Measurements from ENCODE around the gene BLVRB.

BLVRB gene

DNA sequence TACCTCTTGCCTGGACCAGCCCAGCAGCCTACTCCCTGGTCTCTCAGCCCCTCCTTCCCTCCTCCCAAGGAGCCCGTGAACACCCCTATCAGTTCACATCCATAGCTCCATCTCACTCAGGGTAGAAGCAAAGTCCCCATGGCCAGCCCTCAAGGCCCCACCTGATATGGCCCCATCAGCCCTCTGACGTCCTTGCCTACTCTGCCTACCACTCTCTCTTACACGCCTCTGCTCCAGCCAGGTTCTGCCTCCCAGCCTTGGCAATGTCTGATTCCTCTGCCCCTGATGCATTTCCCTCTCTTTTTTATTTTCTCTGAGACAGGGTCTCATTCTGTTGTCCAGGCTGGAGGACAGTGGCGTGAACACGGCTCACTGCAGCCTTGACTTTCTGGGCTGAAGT, 13.5 kb downstream of the BLVRB start:
- no peak for DNase-seq (ENCODE audit: low read depth, low spot score)

DNA sequence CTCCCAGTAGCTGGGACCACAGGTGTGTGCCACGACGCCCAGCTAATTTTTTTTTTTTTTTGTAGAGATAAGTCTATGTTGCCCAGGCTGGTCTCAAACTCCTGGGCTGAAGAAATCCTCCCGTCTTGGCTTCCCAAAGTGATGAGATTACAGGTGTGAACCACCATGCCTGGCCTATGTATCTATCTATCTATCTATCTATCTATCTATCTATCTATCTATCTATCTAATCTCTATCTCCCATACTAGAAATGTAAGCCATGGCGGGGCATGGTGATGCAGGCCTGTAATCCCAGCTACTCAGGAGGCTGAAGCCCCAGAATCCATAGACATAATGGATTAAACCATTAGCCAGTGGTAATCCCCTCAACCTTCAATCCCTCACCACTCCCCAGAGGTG, 14.9 kb downstream of the BLVRB start:
- TF ChIP-seq, protein P1, sequence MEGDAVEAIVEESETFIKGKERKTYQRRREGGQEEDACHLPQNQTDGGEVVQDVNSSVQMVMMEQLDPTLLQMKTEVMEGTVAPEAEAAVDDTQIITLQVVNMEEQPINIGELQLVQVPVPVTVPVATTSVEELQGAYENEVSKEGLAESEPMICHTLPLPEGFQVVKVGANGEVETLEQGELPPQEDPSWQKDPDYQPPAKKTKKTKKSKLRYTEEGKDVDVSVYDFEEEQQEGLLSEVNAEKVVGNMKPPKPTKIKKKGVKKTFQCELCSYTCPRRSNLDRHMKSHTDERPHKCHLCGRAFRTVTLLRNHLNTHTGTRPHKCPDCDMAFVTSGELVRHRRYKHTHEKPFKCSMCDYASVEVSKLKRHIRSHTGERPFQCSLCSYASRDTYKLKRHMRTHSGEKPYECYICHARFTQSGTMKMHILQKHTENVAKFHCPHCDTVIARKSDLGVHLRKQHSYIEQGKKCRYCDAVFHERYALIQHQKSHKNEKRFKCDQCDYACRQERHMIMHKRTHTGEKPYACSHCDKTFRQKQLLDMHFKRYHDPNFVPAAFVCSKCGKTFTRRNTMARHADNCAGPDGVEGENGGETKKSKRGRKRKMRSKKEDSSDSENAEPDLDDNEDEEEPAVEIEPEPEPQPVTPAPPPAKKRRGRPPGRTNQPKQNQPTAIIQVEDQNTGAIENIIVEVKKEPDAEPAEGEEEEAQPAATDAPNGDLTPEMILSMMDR (IDR thresholded peaks at IDR 0.05; ENCODE audit: low read depth, low read length), result no peak
- in situ Hi-C loops (cut with HindIII; ENCODE audit: low sequenced_read_pairs), result no loop called here

More for the DNA sequence above, 13.5 kb downstream of the BLVRB start:
- in situ Hi-C loops (cut with HindIII; ENCODE audit: low sequenced_read_pairs), result no loop called here
- TF ChIP-seq, protein P1 (IDR thresholded peaks at IDR 0.05; ENCODE audit: low read depth, low read length), result no peak
- H3K4me3 ChIP-seq (ENCODE audit: low read depth, low read length), result no peak overlapping the region

DNA sequence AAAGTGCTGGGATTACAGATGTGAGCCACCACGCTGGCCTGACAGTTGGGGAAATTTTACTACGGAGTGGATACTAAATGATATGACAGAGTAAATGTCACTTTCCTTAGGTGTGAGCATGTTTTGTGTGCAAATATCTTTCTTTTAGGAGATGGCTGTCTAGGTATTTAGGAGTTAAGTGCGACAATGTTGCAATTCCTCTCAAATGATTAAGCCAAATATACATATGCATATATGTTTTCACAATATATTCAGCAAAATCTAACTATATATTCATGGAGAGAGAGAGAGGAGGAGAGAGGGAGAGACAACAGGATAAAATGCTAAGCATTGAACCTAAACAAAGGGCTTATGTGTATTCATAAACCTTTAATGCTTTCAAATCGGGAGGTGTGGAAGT, 16.0 kb downstream of the BLVRB start:
- TF ChIP-seq, protein P1 (IDR thresholded peaks at IDR 0.05; ENCODE audit: low read depth, low read length), result no peak
- in situ Hi-C loops (cut with HindIII; ENCODE audit: low sequenced_read_pairs), result no loop called here
- H3K4me3 ChIP-seq (ENCODE audit: low read depth, low read length), result no peak overlapping the region

More for the DNA sequence above, 14.9 kb downstream of the BLVRB start:
- no peak for DNase-seq (ENCODE audit: low read depth, low spot score)
- no peak overlapping the region for H3K4me3 ChIP-seq (ENCODE audit: low read depth, low read length)

DNA sequence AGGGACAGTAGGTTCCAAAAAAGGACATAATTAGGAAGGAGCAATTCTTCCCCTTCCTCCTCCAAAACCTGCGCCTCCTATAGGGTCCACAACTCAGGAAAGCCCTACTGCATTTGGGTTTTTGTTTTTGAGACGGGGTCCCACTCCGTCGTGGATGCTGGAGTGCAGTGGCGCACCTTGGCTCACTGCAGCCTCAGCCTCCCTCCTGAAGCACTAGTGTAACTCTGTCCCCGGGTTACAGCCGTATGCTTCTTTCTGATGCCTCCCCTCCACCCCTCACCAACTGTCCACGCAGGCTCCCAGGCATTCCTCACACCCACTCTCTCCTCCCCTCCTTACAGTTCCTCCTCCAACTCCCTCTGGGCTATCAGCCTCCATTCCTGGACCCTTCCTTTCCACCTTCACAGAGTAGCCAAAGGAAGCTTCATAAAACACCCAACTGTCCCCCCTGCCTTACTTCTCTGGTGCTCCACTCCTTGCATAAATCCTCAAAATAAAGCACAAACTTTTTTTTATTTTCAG, 19.2 kb downstream of the BLVRB start:
- TF ChIP-seq, protein P1 (IDR thresholded peaks at IDR 0.05; ENCODE audit: low read depth, low read length), result no peak
- in situ Hi-C loops (cut with HindIII; ENCODE audit: low sequenced_read_pairs), result no loop called here
- DNase-seq (ENCODE audit: low read depth, low spot score), result no peak
- H3K4me3 ChIP-seq (ENCODE audit: low read depth, low read length), result no peak overlapping the region

More for the DNA sequence above, 16.0 kb downstream of the BLVRB start:
- no peak for DNase-seq (ENCODE audit: low read depth, low spot score)

DNA sequence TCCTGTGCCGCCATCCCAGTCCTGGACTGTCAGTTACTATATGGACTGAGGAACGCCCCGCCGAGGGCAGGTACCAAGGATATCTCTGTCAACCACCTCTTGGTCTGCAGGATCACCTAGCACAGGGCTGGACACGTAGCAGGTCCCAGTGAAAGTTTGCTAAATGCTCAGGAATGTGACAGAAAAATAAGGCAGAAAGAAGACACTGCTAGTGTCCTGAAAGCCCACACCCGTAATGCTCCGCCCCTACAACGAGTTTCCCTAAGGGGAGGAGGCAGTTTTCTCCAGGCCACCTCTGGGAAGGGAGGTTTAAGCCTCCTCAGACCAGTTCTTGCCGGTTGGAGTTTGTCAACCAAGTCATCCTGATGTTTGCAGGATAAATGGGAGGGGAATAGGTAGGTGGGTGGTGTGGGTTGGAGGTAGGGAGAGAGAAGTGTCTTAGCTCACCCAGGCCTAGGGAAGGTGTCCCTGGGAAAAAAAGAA, 19.7 kb downstream of the BLVRB start:
- in situ Hi-C loops (cut with HindIII; ENCODE audit: low sequenced_read_pairs), result no loop called here
- no peak for DNase-seq (ENCODE audit: low read depth, low spot score)
- no peak overlapping the region for H3K4me3 ChIP-seq (ENCODE audit: low read depth, low read length)
- TF ChIP-seq, protein P1 (IDR thresholded peaks at IDR 0.05; ENCODE audit: low read depth, low read length), result no peak

DNA sequence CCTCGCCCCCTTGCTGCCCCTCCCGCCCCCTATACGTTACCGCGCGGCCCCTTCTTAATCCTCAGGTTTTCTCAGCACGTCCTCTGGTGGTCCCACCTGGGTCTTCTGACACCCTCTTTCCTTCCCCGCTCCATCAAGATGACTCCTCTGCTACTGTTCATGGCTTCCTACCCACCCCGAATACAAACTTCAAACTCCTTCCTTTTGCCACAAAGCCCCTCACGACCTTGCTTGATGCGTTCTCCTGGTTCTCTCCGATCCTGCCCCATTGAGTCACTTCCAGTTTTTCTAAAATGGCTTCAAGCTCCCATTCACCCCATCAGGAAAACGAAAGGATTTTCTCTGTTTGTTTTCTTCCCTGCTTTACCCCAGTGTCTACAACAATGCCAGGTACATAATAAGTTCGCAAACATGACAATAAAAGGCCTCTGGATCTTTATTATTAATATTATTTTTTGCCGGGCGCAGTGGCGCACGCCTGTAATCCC, 20.7 kb downstream of the BLVRB start:
- TF ChIP-seq, protein P1 (IDR thresholded peaks at IDR 0.05; ENCODE audit: low read depth, low read length), result peak; percentile 35
- in situ Hi-C loops (cut with HindIII; ENCODE audit: low sequenced_read_pairs), result no loop called here
- peak overlapping the region; percentile 100 for H3K4me3 ChIP-seq (ENCODE audit: low read depth, low read length)
- DNase-seq (ENCODE audit: low read depth, low spot score), result no peak

Data from astrocyte of the spinal cord (primary cell).